ENCODE results near the gene NBAS. TPM values are rescaled to one million over a fixed set of nuclear protein-coding genes. Genes with fewer than 3 reads are reported as not detected.

NBAS gene
- total and polyA plus RNA-seq, 12 donors, result 26.4 to 79.1 (median 56.3) TPM

DNA sequence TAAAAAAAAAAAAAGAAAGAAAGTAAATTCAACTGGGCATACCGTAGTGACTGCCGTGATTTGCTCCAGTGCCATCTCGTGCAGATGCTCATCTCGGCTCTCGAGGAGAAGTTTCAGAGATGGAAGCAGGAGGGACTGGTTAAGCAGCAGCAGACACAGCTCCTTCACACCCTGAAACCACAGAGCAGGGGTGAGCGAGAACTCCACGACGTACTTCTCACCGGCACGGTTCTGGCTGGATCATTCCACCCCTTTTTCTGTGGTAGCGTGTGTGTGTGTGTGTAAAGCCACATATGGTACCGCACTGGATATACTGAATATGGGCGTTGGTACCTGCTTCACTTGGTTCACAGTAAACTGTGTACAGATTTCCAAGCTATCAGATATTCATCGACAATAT lies 382.2 kb downstream of the NBAS start:
- intact Hi-C loops (cut with DNase I), result no loop called here
- Histone ChIP-seq H3K4me3 (no peak overlapping the region), H3K36me3 (peaks cover 0 to 64% (median 4%) of the 10 kb centered on the region in 9 donors), H3K27me3 (no peaks in the 10 kb centered on the region), H3K4me1 (no peaks in the 10 kb centered on the region), H3K9me3 (no peaks in the 10 kb centered on the region), H3K27ac (no peak overlapping the region)
- TF ChIP-seq, protein P1, sequence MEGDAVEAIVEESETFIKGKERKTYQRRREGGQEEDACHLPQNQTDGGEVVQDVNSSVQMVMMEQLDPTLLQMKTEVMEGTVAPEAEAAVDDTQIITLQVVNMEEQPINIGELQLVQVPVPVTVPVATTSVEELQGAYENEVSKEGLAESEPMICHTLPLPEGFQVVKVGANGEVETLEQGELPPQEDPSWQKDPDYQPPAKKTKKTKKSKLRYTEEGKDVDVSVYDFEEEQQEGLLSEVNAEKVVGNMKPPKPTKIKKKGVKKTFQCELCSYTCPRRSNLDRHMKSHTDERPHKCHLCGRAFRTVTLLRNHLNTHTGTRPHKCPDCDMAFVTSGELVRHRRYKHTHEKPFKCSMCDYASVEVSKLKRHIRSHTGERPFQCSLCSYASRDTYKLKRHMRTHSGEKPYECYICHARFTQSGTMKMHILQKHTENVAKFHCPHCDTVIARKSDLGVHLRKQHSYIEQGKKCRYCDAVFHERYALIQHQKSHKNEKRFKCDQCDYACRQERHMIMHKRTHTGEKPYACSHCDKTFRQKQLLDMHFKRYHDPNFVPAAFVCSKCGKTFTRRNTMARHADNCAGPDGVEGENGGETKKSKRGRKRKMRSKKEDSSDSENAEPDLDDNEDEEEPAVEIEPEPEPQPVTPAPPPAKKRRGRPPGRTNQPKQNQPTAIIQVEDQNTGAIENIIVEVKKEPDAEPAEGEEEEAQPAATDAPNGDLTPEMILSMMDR (IDR thresholded peaks at IDR 0.05), result no peak
- ATAC-seq (no peak), DNase-seq (no peak)
- WGBS, 2 donors, result 94 to 96% methylated on average over 14 of the region's 14 CpGs

DNA sequence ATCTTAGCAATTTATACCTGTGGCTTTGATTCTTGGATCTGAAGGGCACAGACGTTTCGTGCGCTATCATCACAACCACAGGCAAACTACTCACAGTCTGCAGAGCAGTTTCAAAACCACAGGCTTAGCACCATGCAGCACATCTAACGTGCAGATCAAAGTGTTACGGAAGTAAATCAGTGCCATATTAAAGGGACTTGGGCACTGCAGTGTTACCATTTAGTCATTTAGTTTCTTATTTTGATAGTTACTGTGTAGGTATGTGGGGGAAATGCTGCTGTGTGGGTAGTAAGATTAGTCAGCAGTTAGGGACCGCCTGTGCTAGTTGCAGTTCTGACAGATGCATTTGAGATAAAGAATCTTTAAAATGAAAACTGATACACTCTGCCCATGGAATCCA lies 384.0 kb downstream of the NBAS start:
- TF ChIP-seq, protein P1 (IDR thresholded peaks at IDR 0.05), result no peak
- H3K36me3 ChIP-seq, result peaks cover 0 to 50% (median 4%) of the 10 kb centered on the region in 9 donors
- H3K9me3 ChIP-seq, result no peaks in the 10 kb centered on the region
- DNase-seq (no peak), ATAC-seq (no peak)
- no peak overlapping the region for H3K27ac ChIP-seq
- intact Hi-C loops (cut with DNase I), result no loop called here
- no peaks in the 10 kb centered on the region for H3K4me1 ChIP-seq
- WGBS, 2 donors, result 92% methylated on average over 6 of the region's 6 CpGs
- no peak overlapping the region for H3K4me3 ChIP-seq
- no peaks in the 10 kb centered on the region for H3K27me3 ChIP-seq

DNA sequence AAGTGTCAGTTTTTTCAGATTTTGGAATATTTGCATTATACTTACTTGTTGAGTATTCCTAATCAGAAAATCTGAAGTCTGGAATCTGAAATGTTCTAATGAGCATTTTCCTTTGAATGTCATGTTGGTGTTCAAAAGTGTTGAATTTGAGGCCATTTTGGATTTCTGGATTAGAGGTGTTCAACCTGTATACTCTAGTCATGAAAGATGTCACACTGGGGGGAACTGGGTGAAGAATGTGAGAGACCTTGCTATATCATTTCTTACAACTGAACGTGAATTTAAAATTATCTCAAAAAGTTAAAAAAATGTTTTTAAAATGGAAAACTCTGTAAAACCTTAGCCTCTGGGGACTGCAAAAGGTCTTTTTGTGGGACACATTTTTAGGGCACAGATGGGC lies 384.5 kb downstream of the NBAS start:
- DNase-seq (no peak), ATAC-seq (no peak)
- Histone ChIP-seq H3K27me3 (no peaks in the 10 kb centered on the region), H3K27ac (no peak overlapping the region), H3K36me3 (peaks cover 0 to 46% (median 4%) of the 10 kb centered on the region in 9 donors), H3K4me1 (no peaks in the 10 kb centered on the region), H3K4me3 (no peak overlapping the region), H3K9me3 (no peaks in the 10 kb centered on the region)
- TF ChIP-seq, protein P1 (IDR thresholded peaks at IDR 0.05), result no peak
- intact Hi-C loops (cut with DNase I), result no loop called here
- 94 to 98% methylated on average over 1 of the region's 1 CpG for WGBS, 2 donors

DNA sequence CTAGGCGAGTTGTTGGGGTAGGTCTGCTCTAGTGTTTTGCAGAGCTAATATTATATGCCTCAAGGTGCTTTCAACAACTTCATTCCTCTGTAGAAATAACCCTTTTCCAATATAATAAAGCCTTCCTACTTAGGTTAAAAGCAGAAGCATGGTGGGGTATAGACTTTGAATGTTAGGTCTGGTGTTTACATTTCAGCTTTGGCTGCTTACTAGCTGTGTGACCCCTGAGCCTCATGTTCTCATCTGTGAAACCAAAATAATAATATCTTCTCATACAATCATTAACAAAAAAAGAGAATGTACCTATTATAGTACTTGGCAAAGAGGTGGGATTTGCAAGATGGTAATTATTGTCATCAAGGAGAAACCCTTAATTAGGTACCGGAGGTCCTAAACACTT lies 386.6 kb downstream of the NBAS start:
- H3K36me3 ChIP-seq, result peaks cover 0 to 44% (median 4%) of the 10 kb centered on the region in 9 donors
- H3K27ac ChIP-seq, result no peak overlapping the region
- no peaks in the 10 kb centered on the region for H3K27me3 ChIP-seq
- H3K4me3 ChIP-seq, result no peak overlapping the region
- intact Hi-C loops (cut with DNase I), result no loop called here
- WGBS, 2 donors, result 97 to 99% methylated on average over 2 of the region's 2 CpGs
- TF ChIP-seq, protein P1 (IDR thresholded peaks at IDR 0.05), result no peak
- ATAC-seq (no peak), DNase-seq (no peak)
- no peaks in the 10 kb centered on the region for H3K9me3 ChIP-seq
- peaks cover 0 to 5% (median 0%) of the 10 kb centered on the region in 9 donors for H3K4me1 ChIP-seq

Data from heart right ventricle (tissue), 16 donors.